Measurements from ENCODE around the gene GRB10.

DNA sequence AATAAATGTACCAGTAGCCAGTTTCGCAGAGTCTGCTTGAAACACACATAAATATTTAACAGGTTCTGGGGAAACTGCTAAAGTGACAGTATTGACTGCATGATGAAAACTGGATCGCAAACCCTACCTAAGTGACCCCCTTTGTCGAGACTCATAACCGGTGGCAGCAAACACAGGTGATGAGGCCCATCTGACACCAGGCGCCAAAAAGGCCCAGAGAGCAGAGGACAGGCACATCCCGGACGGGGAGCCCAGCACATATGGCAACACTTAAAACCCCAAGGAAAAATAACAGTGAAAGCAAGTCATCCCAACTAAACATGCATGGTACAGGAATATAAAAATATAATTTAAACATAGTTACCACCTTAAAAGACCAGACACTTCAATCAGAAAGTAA is 62.4 kb downstream of the GRB10 start:
- no peak for TF ChIP-seq POLR2A (IDR thresholded peaks at IDR 0.05)
- no peak for TF ChIP-seq CTCF (IDR thresholded peaks at IDR 0.05 in 4 of 5, conservative IDR thresholded peaks at IDR 0.05 in 1 of 5)
